Right forelimb (tissue), 1 donor: Measurements from ENCODE around the gene LPA.

Experiments used
- DNase-seq: peaks from one replicate; pipeline ENCODE4 v3.0.0-alpha.2; 2018

Gene LPA

GRCh38 chr6:160513836-160514235, 150.2 kb downstream of the LPA start:
- DNase-seq: no peak

DNA sequence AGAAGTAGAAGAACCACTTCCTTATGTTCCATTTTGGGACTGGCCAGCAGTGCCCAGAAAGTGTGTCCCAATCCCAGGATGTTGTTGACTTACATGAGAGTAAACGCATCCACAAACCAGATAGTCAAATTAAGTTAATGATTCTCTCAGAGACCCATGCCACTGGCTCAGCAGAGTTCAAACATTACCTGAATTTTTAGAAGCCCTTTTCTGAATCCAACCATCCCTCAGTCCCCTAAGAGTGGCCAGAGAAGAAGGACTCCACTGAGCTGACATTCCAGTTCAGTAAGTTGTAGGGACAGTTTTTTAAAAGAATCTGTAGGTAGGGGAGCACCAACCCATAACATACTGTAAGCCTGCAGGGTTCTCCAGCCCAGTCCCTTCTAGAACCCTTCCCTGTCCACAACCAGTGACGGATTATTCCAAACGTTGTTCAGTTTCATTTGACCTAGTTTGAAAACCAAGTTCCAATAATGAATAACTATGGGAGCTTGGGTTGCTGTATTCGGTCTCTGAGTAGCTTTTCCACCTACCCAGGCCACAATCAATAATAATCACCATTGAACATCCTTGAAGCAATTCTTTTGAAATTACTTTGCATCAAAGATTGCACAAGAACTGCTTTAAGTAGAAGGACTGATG, 153.0 kb downstream of the LPA start:
- no peak for DNase-seq

DNA sequence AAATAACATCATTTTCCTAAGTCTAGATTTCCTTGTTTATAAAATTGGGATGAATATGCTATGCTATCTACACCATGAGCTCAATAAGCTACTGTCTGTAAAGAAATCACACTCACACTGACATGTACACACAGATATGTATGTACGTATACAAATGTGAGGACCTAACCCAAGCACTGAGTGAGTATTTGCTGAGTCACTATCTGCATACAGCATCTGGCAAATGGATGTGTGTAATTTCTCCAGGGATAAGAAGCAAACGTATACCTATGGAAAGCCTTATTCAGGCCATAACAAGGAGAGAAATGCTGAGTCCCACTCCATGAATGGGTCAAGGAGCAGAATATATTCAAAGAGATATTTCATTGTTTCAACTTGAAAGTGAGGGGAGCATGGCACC, 153.9 kb downstream of the LPA start:
- DNase-seq: no peak

GRCh38 chr6:160509610-160510009, 154.5 kb downstream of the LPA start:
- no peak for DNase-seq

DNA sequence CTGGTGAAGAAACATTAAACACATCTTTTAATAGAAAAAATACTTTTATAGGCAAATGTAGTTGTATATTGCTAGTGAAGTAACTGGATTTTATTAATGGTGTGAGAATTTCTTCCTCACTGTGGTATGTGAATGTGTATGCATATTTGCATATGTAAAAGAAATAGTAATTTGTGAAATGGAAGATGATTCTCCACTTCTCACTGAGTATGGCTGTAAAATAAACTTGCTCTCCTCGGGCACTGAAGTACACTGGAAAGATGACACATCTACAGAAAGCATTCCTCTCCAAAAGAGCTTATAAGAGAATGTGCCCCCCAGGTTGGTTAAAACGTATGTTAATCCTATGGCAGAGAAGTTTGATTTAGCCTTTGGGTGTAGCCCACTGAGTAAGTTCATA, 155.5 kb downstream of the LPA start:
- no peak for DNase-seq

GRCh38 chr6:160507420-160507819, 156.7 kb downstream of the LPA start:
- DNase-seq: no peak

GRCh38 chr6:160505970-160506369, 158.1 kb downstream of the LPA start:
- no peak for DNase-seq

- DNase-seq: no peak
Observed at GRCh38 chr6:160500639-160501038, 163.4 kb downstream of the LPA start.

- no peak for DNase-seq
Observed at GRCh38 chr6:160494576-160494975, 169.5 kb downstream of the LPA start.

GRCh38 chr6:160489091-160489490, 175.0 kb downstream of the LPA start:
- DNase-seq: no peak

- no peak for DNase-seq
Observed at GRCh38 chr6:160487116-160487515, 177.0 kb downstream of the LPA start.
